ENCODE measurements around the gene CCDC158. TPM values are rescaled to one million over a fixed set of nuclear protein-coding genes. Genes with fewer than 3 reads are reported as not detected.

CCDC158 gene
- total RNA-seq, 3 donors from 2014 or later (not counting 1 experiment from before 2014, with no cell fraction given) = not detected

DNA sequence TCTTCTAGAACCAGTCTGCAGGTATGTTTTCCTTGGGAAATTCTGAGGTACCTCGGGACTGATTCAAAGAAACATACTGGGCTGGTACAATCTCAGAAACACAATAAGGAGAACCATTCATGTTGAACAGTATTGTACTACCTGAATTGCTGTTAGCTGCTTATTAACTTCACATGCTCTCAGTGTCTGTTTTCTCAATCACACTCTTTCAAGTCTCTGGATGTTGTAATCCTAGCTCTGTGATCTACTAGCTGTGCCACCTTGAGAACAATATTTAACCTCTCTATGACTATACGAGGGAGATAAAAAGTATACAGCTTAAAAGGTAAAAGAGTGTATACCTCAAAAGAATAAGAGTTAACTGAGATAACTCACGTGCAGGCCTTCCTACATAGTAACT, 10.3 kb downstream of the CCDC158 start:
- H3K4me1 ChIP-seq (ENCODE audit: control insufficient read depth, insufficient read depth, low read length) = no peaks in the 10 kb centered on the region
- intact Hi-C loops (cut with micrococcal nuclease) = no loop called here

GRCh38 chr4:76407440-76408119, 13.4 kb downstream of the CCDC158 start:
- no peaks in the 10 kb centered on the region for H3K9me3 ChIP-seq (ENCODE audit: control insufficient read depth, insufficient read depth, low read length)
- no peak overlapping the region for H3K4me3 ChIP-seq (ENCODE audit: low read length)
- H3K27me3 Mint-ChIP-seq (ENCODE audit: low read depth in 2 of 2) = peaks cover 27 to 29% of the 10 kb centered on the region in 2 donors
- no peaks in the 10 kb centered on the region for H3K36me3 ChIP-seq (ENCODE audit: control insufficient read depth, insufficient read depth, low read length)
- 34% methylated on average over 2 of the region's 5 CpGs for WGBS (ENCODE audit: insufficient coverage)
- DNase-seq (no peak), ATAC-seq (no peak)
- TF ChIP-seq, protein P1, sequence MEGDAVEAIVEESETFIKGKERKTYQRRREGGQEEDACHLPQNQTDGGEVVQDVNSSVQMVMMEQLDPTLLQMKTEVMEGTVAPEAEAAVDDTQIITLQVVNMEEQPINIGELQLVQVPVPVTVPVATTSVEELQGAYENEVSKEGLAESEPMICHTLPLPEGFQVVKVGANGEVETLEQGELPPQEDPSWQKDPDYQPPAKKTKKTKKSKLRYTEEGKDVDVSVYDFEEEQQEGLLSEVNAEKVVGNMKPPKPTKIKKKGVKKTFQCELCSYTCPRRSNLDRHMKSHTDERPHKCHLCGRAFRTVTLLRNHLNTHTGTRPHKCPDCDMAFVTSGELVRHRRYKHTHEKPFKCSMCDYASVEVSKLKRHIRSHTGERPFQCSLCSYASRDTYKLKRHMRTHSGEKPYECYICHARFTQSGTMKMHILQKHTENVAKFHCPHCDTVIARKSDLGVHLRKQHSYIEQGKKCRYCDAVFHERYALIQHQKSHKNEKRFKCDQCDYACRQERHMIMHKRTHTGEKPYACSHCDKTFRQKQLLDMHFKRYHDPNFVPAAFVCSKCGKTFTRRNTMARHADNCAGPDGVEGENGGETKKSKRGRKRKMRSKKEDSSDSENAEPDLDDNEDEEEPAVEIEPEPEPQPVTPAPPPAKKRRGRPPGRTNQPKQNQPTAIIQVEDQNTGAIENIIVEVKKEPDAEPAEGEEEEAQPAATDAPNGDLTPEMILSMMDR (IDR thresholded peaks at IDR 0.05) = no peak
- no peak overlapping the region for H3K4me3 Mint-ChIP-seq
- H3K36me3 Mint-ChIP-seq = no peaks in the 10 kb centered on the region
- H3K4me1 Mint-ChIP-seq = no peaks in the 10 kb centered on the region
- no peaks in the 10 kb centered on the region for H3K4me1 ChIP-seq (ENCODE audit: control insufficient read depth, insufficient read depth, low read length)
- H3K27me3 ChIP-seq (ENCODE audit: control insufficient read depth, insufficient read depth, low read length) = no peaks in the 10 kb centered on the region
- no peaks in the 10 kb centered on the region for H3K9me3 Mint-ChIP-seq
- intact Hi-C loops (cut with micrococcal nuclease) = no loop called here
- H3K27ac Mint-ChIP-seq = no peak overlapping the region
- no peak overlapping the region for H3K27ac ChIP-seq (ENCODE audit: low read length)

More for the DNA sequence above, 10.3 kb downstream of the CCDC158 start:
- no peaks in the 10 kb centered on the region for H3K4me1 Mint-ChIP-seq
- no peaks in the 10 kb centered on the region for H3K36me3 ChIP-seq (ENCODE audit: control insufficient read depth, insufficient read depth, low read length)
- no peaks in the 10 kb centered on the region for H3K9me3 Mint-ChIP-seq
- H3K4me3 Mint-ChIP-seq = no peak overlapping the region
- H3K27me3 Mint-ChIP-seq (ENCODE audit: low read depth in 2 of 2) = peaks cover 5 to 7% of the 10 kb centered on the region in 2 donors
- 87% methylated on average over 2 of the region's 3 CpGs for WGBS (ENCODE audit: insufficient coverage)
- DNase-seq = no peak
- no peaks in the 10 kb centered on the region for H3K9me3 ChIP-seq (ENCODE audit: control insufficient read depth, insufficient read depth, low read length)
- H3K27ac ChIP-seq (ENCODE audit: low read length) = no peak overlapping the region
- H3K36me3 Mint-ChIP-seq = no peaks in the 10 kb centered on the region
- H3K4me3 ChIP-seq (ENCODE audit: low read length) = no peak overlapping the region
- no peaks in the 10 kb centered on the region for H3K27me3 ChIP-seq (ENCODE audit: control insufficient read depth, insufficient read depth, low read length)
- no peak for ATAC-seq
- TF ChIP-seq, protein P1 (IDR thresholded peaks at IDR 0.05) = no peak
- no peak overlapping the region for H3K27ac Mint-ChIP-seq

GRCh38 chr4:76406081-76406480, 14.9 kb downstream of the CCDC158 start:
- ATAC-seq (no peak), DNase-seq (no peak)
- no peak overlapping the region for H3K4me3 Mint-ChIP-seq
- H3K27ac ChIP-seq (ENCODE audit: low read length) = no peak overlapping the region
- H3K9me3 Mint-ChIP-seq = no peaks in the 10 kb centered on the region
- H3K4me1 Mint-ChIP-seq = no peaks in the 10 kb centered on the region
- H3K27me3 Mint-ChIP-seq (ENCODE audit: low read depth in 2 of 2) = peaks cover 38 to 44% of the 10 kb centered on the region in 2 donors
- intact Hi-C loops (cut with micrococcal nuclease) = no loop called here
- no peak overlapping the region for H3K4me3 ChIP-seq (ENCODE audit: low read length)
- WGBS (ENCODE audit: insufficient coverage) = 80% methylated on average over 5 of the region's 5 CpGs
- no peaks in the 10 kb centered on the region for H3K4me1 ChIP-seq (ENCODE audit: control insufficient read depth, insufficient read depth, low read length)
- H3K27ac Mint-ChIP-seq = no peak overlapping the region
- H3K27me3 ChIP-seq (ENCODE audit: control insufficient read depth, insufficient read depth, low read length) = no peaks in the 10 kb centered on the region
- H3K36me3 Mint-ChIP-seq = no peaks in the 10 kb centered on the region
- no peaks in the 10 kb centered on the region for H3K9me3 ChIP-seq (ENCODE audit: control insufficient read depth, insufficient read depth, low read length)
- H3K36me3 ChIP-seq (ENCODE audit: control insufficient read depth, insufficient read depth, low read length) = no peaks in the 10 kb centered on the region
- TF ChIP-seq, protein P1 (IDR thresholded peaks at IDR 0.05) = no peak

GRCh38 chr4:76401654-76402053, 19.3 kb downstream of the CCDC158 start:
- H3K36me3 Mint-ChIP-seq = no peaks in the 10 kb centered on the region
- Histone ChIP-seq H3K27me3 (ENCODE audit: control insufficient read depth, insufficient read depth, low read length) (no peaks in the 10 kb centered on the region), H3K27ac (ENCODE audit: low read length) (no peak overlapping the region), H3K9me3 (ENCODE audit: control insufficient read depth, insufficient read depth, low read length) (no peaks in the 10 kb centered on the region), H3K36me3 (ENCODE audit: control insufficient read depth, insufficient read depth, low read length) (no peaks in the 10 kb centered on the region), H3K4me3 (ENCODE audit: low read length) (no peak overlapping the region), H3K4me1 (ENCODE audit: control insufficient read depth, insufficient read depth, low read length) (no peaks in the 10 kb centered on the region)
- peaks cover 47 to 66% of the 10 kb centered on the region in 2 donors for H3K27me3 Mint-ChIP-seq (ENCODE audit: low read depth in 2 of 2)
- intact Hi-C loops (cut with micrococcal nuclease) = no loop called here
- 79% methylated on average over 3 of the region's 3 CpGs for WGBS (ENCODE audit: insufficient coverage)
- ATAC-seq (no peak), DNase-seq (no peak)
- peaks cover 0 to 3% of the 10 kb centered on the region in 2 donors for H3K9me3 Mint-ChIP-seq
- no peak overlapping the region for H3K27ac Mint-ChIP-seq
- H3K4me3 Mint-ChIP-seq = no peak overlapping the region
- TF ChIP-seq, protein P1 (IDR thresholded peaks at IDR 0.05) = no peak
- H3K4me1 Mint-ChIP-seq = no peaks in the 10 kb centered on the region

Data from natural killer cell (primary cell).